Psoas muscle (tissue), 8 donors: Measurements from ENCODE around the gene SYVN1. TPM values are rescaled to one million over a fixed set of nuclear protein-coding genes. Genes with fewer than 3 reads are reported as not detected.

Source experiments
- ATAC-seq, 4 donors: fragments of 200-7000 bp; cut with Tn5 transposase; one replicate each; pipeline ENCODE4 v1.9.1; 2020; ENCODE audit warnings: moderate library complexity in 3 of 4, mild to moderate bottlenecking in 2 of 4
- DNase-seq, 2 donors: peaks; one replicate each; pipeline ENCODE4 v3.0.0-alpha.2; 2020
- H3K27ac ChIP-seq: fragments of 200-600 bp; one replicate; pipeline ENCODE4 v1.8.0; 2022
- H3K27me3 ChIP-seq, 3 donors: fragments of 200-600 bp in 1 of 3; one replicate each; pipeline versions ENCODE4 v1.6.1 to v1.8.0; 2013 to 2022; ENCODE audit warnings: low read length in 2 of 3, mild to moderate bottlenecking in 2 of 3, moderate library complexity in 1 of 3; ENCODE audit not compliant: insufficient read depth in 3 of 3
- H3K36me3 ChIP-seq, 2 donors: fragments of 200-600 bp in 1 of 2; one replicate each; pipeline versions ENCODE4 v1.6.1 to v1.8.0; 2013 to 2022; ENCODE audit warnings: low read depth in 1 of 2, mild to moderate bottlenecking in 1 of 2, moderate library complexity in 1 of 2; ENCODE audit not compliant: insufficient read depth in 1 of 2
- H3K4me1 ChIP-seq: fragments of 200-600 bp; one replicate; pipeline ENCODE4 v1.8.0; 2022
- H3K4me3 ChIP-seq: fragments of 200-600 bp; one replicate; pipeline ENCODE4 v1.8.0; 2022; ENCODE audit warnings: mild to moderate bottlenecking
- H3K9me3 ChIP-seq: fragments of 200-600 bp; one replicate; pipeline ENCODE4 v1.8.0; 2022
- CTCF ChIP-seq: fragments of 200-600 bp; IDR thresholded peaks from one replicate; pipeline ENCODE4 v1.8.0; 2022; ENCODE audit warnings: antibody characterized with exemption
- WGBS, 3 donors: extraction: QIAGEN DNeasy Blood & Tissue Kit; methylation state at CpG; one replicate each; pipeline versions ENCODE4 v1.1.6 to v1.1.7; 2013; 5-methylcytosine and 5-hydroxymethylcytosine counted together
- intact Hi-C, 2 donors: fragments of 100-400 bp; cut with DNase I; formaldehyde crosslinking; loops; one replicate each; pipeline versions ENCODE4 v1.11.0 to v1.14.2; 2022
- polyA plus RNA-seq, 3 donors: library from polyadenylated mRNA; stranded (reverse); fragments of 200-250 nt; gene quantifications; one replicate each; pipeline ENCODE4 v1.2.3, GENCODE V29; 2013
- total RNA-seq, 4 donors: library from RNA; stranded (reverse); fragmentation: NEBNext Ultra II Directional in 2 of 4; extraction: Animal tissue kit (Norgen Biotek cat#: 25700) in 2 of 4; gene quantifications; one replicate each; pipeline versions ENCODE4 v1.2.1 to v1.2.4, GENCODE V29; 2021 to 2023
- donor health status: healthy with polysubstance abuse.
- donor health status: DM: no; HTN: no; CAD: no; lungs with moderate emphysema.
- donor health status: Bipolar disorder and iron deficiency.
- donor health status: healthy.
- donor health status: DM: yes; HTN: yes; CAD: no.
- donor health status: DM: no; HTN: no; CAD: no.
- donor health status: DM: no; HTN: no; CAD: no.
- donor health status: DM: yes; HTN: yes; CAD: no.

SYVN1 gene
- total and polyA plus RNA-seq, 7 donors = 20.2 to 56.1 (median 29.3) TPM

GRCh38 chr11:65102142-65103095 is 31.9 kb downstream of the SYVN1 start:
- intact Hi-C loops = no loop called here
- Histone ChIP-seq H3K36me3 (peaks cover 0 to 33% of the 10 kb centered on the region in 2 donors), H3K27me3 (no peaks in the 10 kb centered on the region), H3K9me3 (no peaks in the 10 kb centered on the region), H3K27ac (peak overlapping the region; percentile 51), H3K4me3 (peak overlapping the region; percentile 17), H3K4me1 (peaks cover 33% of the 10 kb centered on the region)
- TF ChIP-seq CTCF = no peak
- DNase-seq (no peak), ATAC-seq (peak; percentile 26 to 54 (median 48))
- 65 to 75% (median 72%) methylated on average over 8 of the region's 8 CpGs for WGBS, 3 donors

GRCh38 chr11:65100674-65101350 is 33.5 kb downstream of the SYVN1 start:
- Histone ChIP-seq H3K36me3 (peaks cover 0 to 30% of the 10 kb centered on the region in 2 donors), H3K27ac (no peak overlapping the region), H3K9me3 (no peaks in the 10 kb centered on the region), H3K4me3 (no peak overlapping the region), H3K4me1 (peaks cover 41% of the 10 kb centered on the region), H3K27me3 (no peaks in the 10 kb centered on the region)
- DNase-seq = no peak
- no peak for ATAC-seq
- 73 to 85% (median 77%) methylated on average over 6 of the region's 6 CpGs for WGBS, 3 donors
- no peak for TF ChIP-seq CTCF
- intact Hi-C loops = no loop called here

GRCh38 chr11:65096926-65097325 is 37.4 kb downstream of the SYVN1 start:
- intact Hi-C loops = loop anchor here in 1 of 2 donors (1.0 kb wide), 1 partner anchor 13 kb away; the partner anchor contains the start of genes CDCA5 and ZFPL1
- Histone ChIP-seq H3K9me3 (no peaks in the 10 kb centered on the region), H3K36me3 (peaks cover 0 to 19% of the 10 kb centered on the region in 2 donors), H3K27me3 (no peaks in the 10 kb centered on the region), H3K4me3 (peak overlapping the region; percentile 93), H3K27ac (peak overlapping the region; percentile 96), H3K4me1 (peaks cover 25% of the 10 kb centered on the region)
- 32 to 39% (median 37%) methylated on average over 8 of the region's 8 CpGs for WGBS, 3 donors
- ATAC-seq (peak in 2 of 4 donors; percentile 1 to 2), DNase-seq (no peak)
- no peak for TF ChIP-seq CTCF

- peak within 1 kb of the TSS; percentile 93 for H3K4me3 ChIP-seq
- peaks cover 25% of the 10 kb centered on the region for H3K4me1 ChIP-seq
- DNase-seq = peak; percentile 88 to 92
- ATAC-seq = peak; percentile 91 to 94 (median 93)
- H3K36me3 ChIP-seq = peaks cover 0 to 19% of the 10 kb centered on the region in 2 donors
- TF ChIP-seq CTCF = no peak
- intact Hi-C loops = loop anchor here in 1 of 2 donors (1.0 kb wide), 1 partner anchor 12 kb away; the partner anchor contains the start of genes CDCA5 and ZFPL1
- peak within 1 kb of the TSS; percentile 96 for H3K27ac ChIP-seq
- no peaks in the 10 kb centered on the region for H3K27me3 ChIP-seq
- no peaks in the 10 kb centered on the region for H3K9me3 ChIP-seq
- 0 to 1% (median 0%) methylated on average over 46 to 52 of the region's 52 CpGs for WGBS, 3 donors
Observed at GRCh38 chr11:65095974-65096806, 38.1 kb downstream of the SYVN1 start, which contains the start of gene VPS51. Gene VPS51 (plus strand): TSS chr11:65096214. CDS start chr11:65096251, 37 bp downstream.
